Karpas-422 (cell line): ENCODE data around the gene OXER1. TPM values are rescaled to one million over a fixed set of nuclear protein-coding genes. Genes with fewer than 3 reads are reported as not detected.
A peak's percentile ranks its signal among the peaks of the same experiment; 100 is the strongest.

ENCODE experiments used
- DNase-seq: peaks from one replicate; pipeline ENCODE4 v3.0.0-alpha.2; 2015
- H2AFZ ChIP-seq: fragments of 200-600 bp; sonication (generic); 2 replicates; pipeline ENCODE4 v1.6.1; 2014; ENCODE audit warnings: antibody characterized with exemption, low read length, mixed read lengths
- H3K27ac ChIP-seq: fragments of 200-600 bp; sonication (generic); 2 replicates; pipeline ENCODE4 v1.5.1; 2014; ENCODE audit warnings: mild to moderate bottlenecking, low read length, moderate library complexity
- H3K27me3 ChIP-seq: fragments of 200-600 bp; sonication (generic); 2 replicates; pipeline ENCODE4 v1.6.1; 2014; ENCODE audit warnings: low read length, mixed read lengths
- H3K36me3 ChIP-seq: fragments of 200-600 bp; sonication (generic); 2 replicates; pipeline ENCODE4 v1.6.1; 2014; ENCODE audit warnings: low read length, mixed read lengths; ENCODE audit not compliant: insufficient read depth
- H3K4me1 ChIP-seq: fragments of 200-600 bp; sonication (generic); 2 replicates; pipeline ENCODE4 v1.6.1; 2014; ENCODE audit warnings: mild to moderate bottlenecking, low read length, mixed read lengths
- H3K4me2 ChIP-seq: fragments of 200-600 bp; sonication (generic); 2 replicates; pipeline ENCODE4 v1.6.1; 2014; ENCODE audit warnings: low read length, low read depth, mild to moderate bottlenecking; ENCODE audit not compliant: poor library complexity, severe bottlenecking
- H3K4me3 ChIP-seq: fragments of 200-600 bp; sonication (generic); 2 replicates; pipeline ENCODE4 v1.5.1; 2014; ENCODE audit warnings: mild to moderate bottlenecking, antibody characterized with exemption, low read length, mixed read lengths
- H3K79me2 ChIP-seq: fragments of 200-600 bp; sonication (generic); 2 replicates; pipeline ENCODE4 v1.6.1; 2014; ENCODE audit warnings: mild to moderate bottlenecking, low read length, mixed read lengths
- H3K9ac ChIP-seq: fragments of 200-600 bp; sonication (generic); 2 replicates; pipeline ENCODE4 v1.6.0; 2014; ENCODE audit warnings: low read length
- H3K9me2 ChIP-seq: fragments of 200-600 bp; sonication (generic), shearing (Covaris generic); replicated peaks from 2 replicates; pipeline ENCODE4 v1.6.0; 2014; ENCODE audit warnings: mild to moderate bottlenecking, low read length, moderate library complexity; ENCODE audit not compliant: insufficient read depth
- H3K9me3 ChIP-seq: fragments of 300-700, 200-600 bp; sonication (generic); 2 replicates; pipeline ENCODE4 v1.6.1; 2014; ENCODE audit warnings: low read length, mixed read lengths
- H4K20me1 ChIP-seq: fragments of 200-600 bp; sonication (generic); 2 replicates; pipeline ENCODE4 v1.6.1; 2014; ENCODE audit warnings: mild to moderate bottlenecking, antibody characterized with exemption, low read length, low read depth; ENCODE audit not compliant: insufficient read depth
- total RNA-seq: library from RNA; depleted of rRNA; stranded (reverse); fragments of >200 nt; shearing (Covaris generic); gene quantifications from 2 replicates; pipeline ENCODE4 v1.2.3, GENCODE V29; 2014; ENCODE audit warnings: low replicate concordance

Gene OXER1
- total RNA-seq, 1 experiment from 2014 or later = not detected

DNA sequence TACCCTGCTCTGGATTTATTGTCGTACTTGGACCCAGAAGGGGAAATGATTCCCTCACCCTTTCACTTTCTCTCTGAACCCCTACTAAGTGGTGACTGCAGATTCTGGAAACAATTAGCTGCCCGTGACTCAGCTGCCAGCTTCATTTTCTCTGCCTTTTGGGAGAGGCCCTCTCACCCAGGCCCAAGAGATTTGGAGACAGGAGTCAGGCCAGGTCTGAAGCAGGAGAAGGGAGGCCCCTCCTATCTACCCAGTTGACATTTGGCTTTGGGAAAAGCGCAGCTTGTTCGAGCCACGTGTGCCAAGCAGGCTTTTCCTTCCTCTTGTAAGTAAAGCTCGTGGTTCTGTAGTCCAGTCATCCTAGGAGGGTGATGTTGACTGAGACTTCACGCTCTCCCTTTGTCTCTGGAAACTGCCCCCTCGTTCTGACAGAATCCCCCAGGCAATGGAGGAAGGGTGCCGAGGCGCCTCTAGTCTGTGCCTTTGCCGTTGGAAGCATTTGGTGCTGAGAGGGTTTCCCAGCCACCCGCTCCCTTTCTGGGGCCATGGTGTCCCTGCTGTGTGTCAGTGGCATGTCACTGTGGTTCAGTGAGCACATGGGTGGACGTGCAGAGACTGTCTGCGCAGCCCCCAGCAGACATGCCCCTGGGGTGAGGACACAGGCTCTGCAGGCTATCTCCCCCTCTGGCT, 8.6 kb downstream of the OXER1 start:
- Histone ChIP-seq H3K4me1 (peaks cover 28% of the 10 kb centered on the region), H3K79me2 (no peaks in the 10 kb centered on the region), H3K27ac (no peak overlapping the region), H3K9me3 (no peaks in the 10 kb centered on the region), H2AFZ (no peak overlapping the region), H3K4me3 (no peak overlapping the region), H4K20me1 (no peaks in the 10 kb centered on the region), H3K9ac (no peak overlapping the region), H3K4me2 (no peak overlapping the region), H3K9me2 (no peaks in the 10 kb centered on the region), H3K36me3 (peaks cover 27% of the 10 kb centered on the region; the same call in 1 of the 2 replicates), H3K27me3 (no peaks in the 10 kb centered on the region)
- no peak for DNase-seq

DNA sequence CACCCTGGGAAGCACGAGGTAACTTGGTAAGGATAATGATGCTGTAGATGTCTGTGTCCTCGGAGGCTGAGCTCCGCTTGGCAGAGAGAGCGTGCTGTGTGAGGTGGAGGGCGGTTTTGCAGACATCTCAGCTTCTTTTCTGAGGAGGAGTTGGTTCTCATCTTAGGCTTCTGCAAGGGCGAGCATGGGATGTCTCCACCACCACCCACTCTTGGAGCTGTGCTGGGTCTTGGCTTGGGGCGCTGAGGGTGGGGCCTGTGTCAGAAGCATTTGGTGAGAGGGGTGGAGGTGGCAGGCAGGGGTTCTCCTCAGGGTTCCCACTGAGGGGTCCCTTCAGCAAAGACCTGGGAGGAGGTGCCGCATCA, 9.2 kb downstream of the OXER1 start:
- no peak for DNase-seq
- no peak overlapping the region for H3K4me3 ChIP-seq
- H3K4me2 ChIP-seq = no peak overlapping the region
- no peak overlapping the region for H3K27ac ChIP-seq
- H3K9me2 ChIP-seq = no peaks in the 10 kb centered on the region
- peaks cover 31% of the 10 kb centered on the region for H3K4me1 ChIP-seq
- H3K9ac ChIP-seq = no peak overlapping the region
- H3K9me3 ChIP-seq = no peaks in the 10 kb centered on the region
- no peak overlapping the region for H2AFZ ChIP-seq
- H3K79me2 ChIP-seq = no peaks in the 10 kb centered on the region
- no peaks in the 10 kb centered on the region for H3K27me3 ChIP-seq
- H3K36me3 ChIP-seq = peaks cover 27% of the 10 kb centered on the region; the same call in 1 of the 2 replicates
- H4K20me1 ChIP-seq = no peaks in the 10 kb centered on the region

DNA sequence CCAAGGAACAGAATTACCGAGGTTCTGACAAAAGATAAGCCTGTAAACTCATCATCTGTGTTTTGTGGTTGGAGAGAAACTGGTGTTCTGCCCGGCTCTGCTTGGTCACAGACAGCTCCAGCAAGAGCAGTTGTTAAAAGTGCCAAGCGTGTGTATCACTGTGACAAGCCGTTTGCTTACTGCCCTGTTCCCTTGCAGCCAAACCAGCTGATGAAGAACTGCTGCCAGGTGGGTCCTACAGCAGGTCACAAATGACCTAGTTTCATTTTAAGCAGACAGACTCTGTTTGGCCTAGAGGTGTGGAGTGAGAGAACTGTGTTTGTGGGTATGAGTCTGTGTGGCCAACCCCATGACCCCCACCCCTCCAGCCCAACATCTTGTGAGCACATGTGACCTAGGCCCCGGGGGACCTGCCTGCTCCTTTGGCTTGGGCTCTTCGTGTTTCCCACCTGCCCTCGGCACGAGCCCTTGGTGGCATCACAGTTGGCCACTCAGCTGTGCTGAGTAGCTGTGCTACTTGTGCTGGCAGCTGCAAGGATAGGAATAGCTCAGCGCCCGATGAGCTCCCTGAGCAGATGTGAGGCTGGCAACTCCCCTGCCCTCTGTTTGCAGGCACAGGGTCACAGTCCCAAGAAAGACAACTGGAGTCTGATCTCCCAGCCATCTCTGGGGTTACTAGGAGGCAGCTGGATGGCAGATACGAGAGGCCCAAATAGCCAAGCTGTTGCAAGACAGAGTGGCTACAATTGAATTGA, 9.7 kb downstream of the OXER1 start:
- no peak overlapping the region for H3K27ac ChIP-seq
- DNase-seq = no peak

DNA sequence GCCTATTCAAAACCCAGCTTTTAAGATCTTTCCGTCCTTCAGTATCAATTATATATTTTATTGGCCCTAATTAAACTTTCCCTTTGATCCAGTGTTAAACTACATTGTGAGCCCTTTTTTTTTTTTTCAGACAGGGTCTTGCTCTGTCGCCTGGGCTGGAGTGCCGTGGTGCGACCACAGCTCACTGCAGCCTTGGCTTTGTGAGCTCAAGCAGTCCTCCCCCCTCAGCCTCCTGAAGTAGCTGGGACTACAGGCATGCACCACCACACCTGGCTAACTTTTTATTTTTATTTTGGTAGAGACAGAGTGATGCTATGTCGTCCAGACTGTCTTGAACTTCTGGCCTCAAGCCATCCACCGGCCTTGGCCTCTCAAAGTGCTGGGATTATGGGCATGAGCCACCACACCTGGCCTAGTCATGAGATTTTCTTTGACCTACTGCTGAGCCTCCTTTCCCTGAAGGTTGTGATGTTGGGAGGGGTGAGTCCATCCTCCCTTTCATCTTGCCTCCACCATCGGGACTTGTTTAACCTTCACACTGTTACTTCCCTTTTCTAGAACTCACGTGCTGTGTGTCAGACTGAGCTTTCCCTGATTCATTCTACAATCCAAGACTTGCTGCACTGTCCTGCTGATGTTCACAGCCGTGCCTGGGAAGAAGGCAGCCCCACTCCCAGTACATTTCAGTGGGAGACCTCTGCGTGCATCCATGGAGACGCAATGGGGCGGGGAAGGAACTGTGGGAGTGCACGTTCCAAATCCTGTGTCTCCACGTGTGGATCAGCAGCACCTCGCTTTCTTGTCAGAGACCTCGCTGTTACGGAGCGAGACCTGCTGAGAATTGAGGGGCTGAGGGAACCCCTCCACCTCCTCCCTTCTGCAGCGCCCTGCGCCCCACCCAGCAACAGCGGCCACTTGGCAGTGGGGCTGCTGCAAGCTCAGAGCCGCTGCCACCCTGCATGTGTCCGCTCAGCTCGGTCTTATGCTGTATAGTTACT, 10.8 kb downstream of the OXER1 start:
- Histone ChIP-seq H3K27ac (peak overlapping the region; percentile 67; the same call in 1 of the 2 replicates), H3K4me2 (no peak overlapping the region)
- DNase-seq = no peak

More for the DNA sequence above, 9.7 kb downstream of the OXER1 start:
- H3K9me3 ChIP-seq = no peaks in the 10 kb centered on the region
- H3K79me2 ChIP-seq = no peaks in the 10 kb centered on the region
- H3K27me3 ChIP-seq = no peaks in the 10 kb centered on the region
- H3K4me2 ChIP-seq = no peak overlapping the region
- no peak overlapping the region for H2AFZ ChIP-seq
- H3K9me2 ChIP-seq = no peaks in the 10 kb centered on the region
- no peak overlapping the region for H3K4me3 ChIP-seq
- peaks cover 24% of the 10 kb centered on the region; the same call in 1 of the 2 replicates for H3K36me3 ChIP-seq
- no peaks in the 10 kb centered on the region for H4K20me1 ChIP-seq
- H3K4me1 ChIP-seq = peaks cover 31% of the 10 kb centered on the region
- no peak overlapping the region for H3K9ac ChIP-seq

DNA sequence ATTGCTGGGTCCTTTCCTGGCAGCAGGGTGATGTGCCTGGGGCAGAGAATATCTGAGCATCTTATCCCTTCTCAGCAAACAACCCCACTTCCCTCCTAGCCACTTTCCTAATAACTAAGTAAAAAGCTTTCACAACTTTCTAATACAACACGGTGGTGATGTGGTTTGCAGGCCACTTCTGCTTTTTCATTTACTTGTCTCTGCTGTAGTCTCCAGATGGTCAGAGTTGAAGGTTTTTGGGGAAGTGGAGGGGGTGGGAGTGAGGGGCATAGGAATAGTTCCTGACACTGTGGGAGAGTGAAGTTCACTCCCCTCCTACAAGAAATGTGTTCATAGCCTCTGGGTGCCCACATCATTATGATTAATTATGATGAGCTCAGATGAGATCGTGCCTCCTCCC, 11.6 kb downstream of the OXER1 start:
- Histone ChIP-seq H3K9ac (0 out of 2 replicates have a peak overlapping the region, but pooled peaks have one; percentile 16), H3K4me2 (peak overlapping the region; percentile 21), H2AFZ (no peak overlapping the region), H3K79me2 (peaks cover 4% of the 10 kb centered on the region; the same call in 1 of the 2 replicates), H3K9me3 (no peaks in the 10 kb centered on the region), H3K27ac (peak overlapping the region; percentile 67), H3K4me1 (peaks cover 35% of the 10 kb centered on the region), H4K20me1 (no peaks in the 10 kb centered on the region), H3K9me2 (no peaks in the 10 kb centered on the region), H3K27me3 (no peaks in the 10 kb centered on the region), H3K4me3 (no peak overlapping the region), H3K36me3 (peaks cover 27% of the 10 kb centered on the region; the same call in 1 of the 2 replicates)
- DNase-seq = peak; percentile 75

More for the DNA sequence above, 10.8 kb downstream of the OXER1 start:
- Histone ChIP-seq H3K79me2 (peaks cover 4% of the 10 kb centered on the region; the same call in 1 of the 2 replicates), H2AFZ (no peak overlapping the region), H3K27me3 (no peaks in the 10 kb centered on the region), H3K9me2 (no peaks in the 10 kb centered on the region), H3K4me3 (no peak overlapping the region), H3K4me1 (peaks cover 35% of the 10 kb centered on the region), H3K9me3 (no peaks in the 10 kb centered on the region), H3K36me3 (peaks cover 27% of the 10 kb centered on the region; the same call in 1 of the 2 replicates), H4K20me1 (no peaks in the 10 kb centered on the region), H3K9ac (no peak overlapping the region)

- no peaks in the 10 kb centered on the region for H3K9me2 ChIP-seq
- no peaks in the 10 kb centered on the region for H3K9me3 ChIP-seq
- H2AFZ ChIP-seq = no peak overlapping the region
- H3K36me3 ChIP-seq = peaks cover 30% of the 10 kb centered on the region; the same call in 1 of the 2 replicates
- H3K79me2 ChIP-seq = peaks cover 4% of the 10 kb centered on the region
- no peak overlapping the region for H3K4me2 ChIP-seq
- no peak overlapping the region for H3K27ac ChIP-seq
- H3K4me3 ChIP-seq = no peak overlapping the region
- peaks cover 35% of the 10 kb centered on the region for H3K4me1 ChIP-seq
- DNase-seq = no peak
- H4K20me1 ChIP-seq = no peaks in the 10 kb centered on the region
- no peaks in the 10 kb centered on the region for H3K27me3 ChIP-seq
- no peak overlapping the region for H3K9ac ChIP-seq
Measured at GRCh38 chr2:42748840-42749239, 15.1 kb downstream of the OXER1 start.

DNA sequence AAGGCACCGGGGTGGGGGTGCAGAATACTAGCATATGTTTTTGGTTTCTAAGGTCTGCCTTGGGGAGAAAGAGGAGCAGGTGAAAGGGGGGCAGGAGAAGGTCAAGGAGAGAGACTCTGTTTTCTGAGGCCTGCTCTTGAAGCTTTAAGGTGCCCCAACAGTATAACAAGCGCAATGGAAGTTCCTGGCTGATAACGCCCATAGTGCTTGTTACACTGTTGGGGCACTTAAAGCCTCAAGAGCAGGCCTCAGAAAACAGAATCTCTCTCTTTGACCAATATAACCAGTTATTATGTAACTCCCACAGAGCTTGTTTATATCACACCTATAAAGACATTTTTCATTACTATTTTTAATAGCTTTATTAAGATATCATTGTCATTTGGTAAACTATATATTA, 16.5 kb downstream of the OXER1 start:
- Histone ChIP-seq H3K4me2 (no peak overlapping the region), H3K9me2 (no peaks in the 10 kb centered on the region), H4K20me1 (no peaks in the 10 kb centered on the region), H3K9ac (no peak overlapping the region), H3K36me3 (peaks cover 22% of the 10 kb centered on the region; the same call in 1 of the 2 replicates), H3K79me2 (peaks cover 5% of the 10 kb centered on the region), H3K9me3 (no peaks in the 10 kb centered on the region), H3K27ac (no peak overlapping the region), H3K27me3 (no peaks in the 10 kb centered on the region), H3K4me1 (peaks cover 28% of the 10 kb centered on the region), H3K4me3 (no peak overlapping the region), H2AFZ (no peak overlapping the region)
- DNase-seq = no peak
